ENCODE measurements around the gene RXFP2.

Gene RXFP2

GRCh38 chr13:31747966-31748365, 8.6 kb downstream of the RXFP2 start:
- TF ChIP-seq POLR2AphosphoS5 (IDR thresholded peaks at IDR 0.05; ENCODE audit: low read depth, low read length) (no peak), SIN3A (IDR thresholded peaks at IDR 0.05; ENCODE audit: borderline replicate concordance, insufficient read depth, low read length) (no peak), REST (IDR thresholded peaks at IDR 0.05; ENCODE audit: insufficient read depth in 1 of 2, low read depth in 2 of 2, low read length in 2 of 2) (no peak), TAF1 (IDR thresholded peaks at IDR 0.05; ENCODE audit: borderline replicate concordance, insufficient read depth, low read length) (no peak), FOXP2 (optimal IDR thresholded peaks at IDR 0.05; ENCODE audit: borderline replicate concordance, extremely low read depth, extremely low read length, insufficient read depth) (no peak)

GRCh38 chr13:31749929-31750328, 10.6 kb downstream of the RXFP2 start:
- TF ChIP-seq REST (IDR thresholded peaks at IDR 0.05; ENCODE audit: insufficient read depth in 1 of 2, low read depth in 2 of 2, low read length in 2 of 2) (no peak), TAF1 (IDR thresholded peaks at IDR 0.05; ENCODE audit: borderline replicate concordance, insufficient read depth, low read length) (no peak)

GRCh38 chr13:31755211-31755610, 15.9 kb downstream of the RXFP2 start:
- TF ChIP-seq POLR2AphosphoS5 (IDR thresholded peaks at IDR 0.05; ENCODE audit: low read depth, low read length) (no peak), TAF1 (IDR thresholded peaks at IDR 0.05; ENCODE audit: borderline replicate concordance, insufficient read depth, low read length) (no peak), SIN3A (IDR thresholded peaks at IDR 0.05; ENCODE audit: borderline replicate concordance, insufficient read depth, low read length) (no peak), FOXP2 (optimal IDR thresholded peaks at IDR 0.05; ENCODE audit: borderline replicate concordance, extremely low read depth, extremely low read length, insufficient read depth) (no peak), REST (IDR thresholded peaks at IDR 0.05; ENCODE audit: insufficient read depth in 1 of 2, low read depth in 2 of 2, low read length in 2 of 2) (no peak)

- no peak for TF ChIP-seq POLR2AphosphoS5 (IDR thresholded peaks at IDR 0.05; ENCODE audit: low read depth, low read length)
- no peak for TF ChIP-seq SIN3A (IDR thresholded peaks at IDR 0.05; ENCODE audit: borderline replicate concordance, insufficient read depth, low read length)
- TF ChIP-seq FOXP2 (optimal IDR thresholded peaks at IDR 0.05; ENCODE audit: borderline replicate concordance, extremely low read depth, extremely low read length, insufficient read depth), result no peak
- no peak for TF ChIP-seq REST (IDR thresholded peaks at IDR 0.05; ENCODE audit: insufficient read depth in 1 of 2, low read depth in 2 of 2, low read length in 2 of 2)
- TF ChIP-seq TAF1 (IDR thresholded peaks at IDR 0.05; ENCODE audit: borderline replicate concordance, insufficient read depth, low read length), result no peak
Measured at GRCh38 chr13:31755803-31756212, 16.5 kb downstream of the RXFP2 start.

- no peak for TF ChIP-seq REST (IDR thresholded peaks at IDR 0.05; ENCODE audit: insufficient read depth in 1 of 2, low read depth in 2 of 2, low read length in 2 of 2)
- TF ChIP-seq TAF1 (IDR thresholded peaks at IDR 0.05; ENCODE audit: borderline replicate concordance, insufficient read depth, low read length), result no peak
- no peak for TF ChIP-seq SIN3A (IDR thresholded peaks at IDR 0.05; ENCODE audit: borderline replicate concordance, insufficient read depth, low read length)
- no peak for TF ChIP-seq POLR2AphosphoS5 (IDR thresholded peaks at IDR 0.05; ENCODE audit: low read depth, low read length)
- no peak for TF ChIP-seq FOXP2 (optimal IDR thresholded peaks at IDR 0.05; ENCODE audit: borderline replicate concordance, extremely low read depth, extremely low read length, insufficient read depth)
Measured at GRCh38 chr13:31756346-31756745, 17.0 kb downstream of the RXFP2 start.
